ENCODE measurements around the gene CDK6.

CDK6 gene

GRCh38 chr7:92671505-92672169 lies 164.7 kb downstream of the CDK6 start:
- no peak overlapping the region for H3K4me3 ChIP-seq (ENCODE audit: low read depth, low read length)
- TF ChIP-seq CTCF (IDR thresholded peaks at IDR 0.05; ENCODE audit: borderline replicate concordance, insufficient read depth, low read depth, low read length) = no peak

GRCh38 chr7:92670204-92670851 lies 166.0 kb downstream of the CDK6 start:
- TF ChIP-seq CTCF (IDR thresholded peaks at IDR 0.05; ENCODE audit: borderline replicate concordance, insufficient read depth, low read depth, low read length) = no peak
- no peak overlapping the region for H3K4me3 ChIP-seq (ENCODE audit: low read depth, low read length)

GRCh38 chr7:92669616-92670165 lies 166.7 kb downstream of the CDK6 start:
- TF ChIP-seq CTCF (IDR thresholded peaks at IDR 0.05; ENCODE audit: borderline replicate concordance, insufficient read depth, low read depth, low read length) = no peak
- H3K4me3 ChIP-seq (ENCODE audit: low read depth, low read length) = no peak overlapping the region

GRCh38 chr7:92668564-92668963 lies 167.8 kb downstream of the CDK6 start:
- no peak for TF ChIP-seq CTCF (IDR thresholded peaks at IDR 0.05; ENCODE audit: borderline replicate concordance, insufficient read depth, low read depth, low read length)
- no peak overlapping the region for H3K4me3 ChIP-seq (ENCODE audit: low read depth, low read length)

- no peak for TF ChIP-seq CTCF (IDR thresholded peaks at IDR 0.05; ENCODE audit: borderline replicate concordance, insufficient read depth, low read depth, low read length)
- no peak overlapping the region for H3K4me3 ChIP-seq (ENCODE audit: low read depth, low read length)
Observed at GRCh38 chr7:92667816-92668535, 168.4 kb downstream of the CDK6 start.

GRCh38 chr7:92665926-92666325 lies 170.4 kb downstream of the CDK6 start:
- no peak overlapping the region for H3K4me3 ChIP-seq (ENCODE audit: low read depth, low read length)
- TF ChIP-seq CTCF (IDR thresholded peaks at IDR 0.05; ENCODE audit: borderline replicate concordance, insufficient read depth, low read depth, low read length) = no peak

Measured in GM12875 (cell line).